SH-SY5Y (cell line): ENCODE data around the gene BIRC6.

Experiments used
- GATA2 ChIP-seq: IDR thresholded peaks from 2 replicates; pipeline ENCODE4 v1.6.1; 2011; ENCODE audit warnings: mild to moderate bottlenecking, low read depth, low read length
- GATA3 ChIP-seq: IDR thresholded peaks from 2 replicates; pipeline ENCODE4 v1.6.1; 2011; ENCODE audit warnings: low read depth, mild to moderate bottlenecking, low read length, moderate library complexity

- no peak for TF ChIP-seq GATA3
- no peak for TF ChIP-seq GATA2
Observed at GRCh38 chr2:32484937-32485336, 128.1 kb downstream of the BIRC6 start.
